Astrocyte (in vitro differentiated cells and primary cell): Measurements from ENCODE around the gene EYS. TPM values are rescaled to one million over a fixed set of nuclear protein-coding genes. Genes with fewer than 3 reads are reported as not detected.

Experiments
- DNase-seq: peaks from one replicate; pipeline ENCODE4 v3.0.0-alpha.2; 2010; ENCODE audit warnings: low read depth
- FAIRE-seq: peaks from 2 replicates; lab custom pipeline; 2011; peaks lifted over from hg19 to GRCh38; lab: Jason Lieb, UNC
- H2AFZ ChIP-seq: 2 replicates; pipeline ENCODE4 v1.6.0; 2012; ENCODE audit warnings: low read depth, low read length, inconsistent platforms
- H3K27ac ChIP-seq: 2 replicates; pipeline ENCODE4 v1.5.1; 2011; ENCODE audit warnings: low read depth, low read length, inconsistent platforms
- H3K27me3 ChIP-seq: 2 replicates; pipeline ENCODE4 v1.6.0; 2011; ENCODE audit warnings: low read length, inconsistent platforms; ENCODE audit not compliant: insufficient read depth
- H3K36me3 ChIP-seq: 2 replicates; pipeline ENCODE4 v1.5.1; 2011; ENCODE audit warnings: low read length, inconsistent platforms; ENCODE audit not compliant: insufficient read depth
- H3K4me1 ChIP-seq: 2 replicates; pipeline ENCODE4 v1.5.1; 2011; ENCODE audit warnings: low read length, inconsistent platforms; ENCODE audit not compliant: insufficient read depth
- H3K4me2 ChIP-seq: 2 replicates; pipeline ENCODE4 v1.6.0; 2012; ENCODE audit warnings: low read length, inconsistent platforms
- H3K4me3 ChIP-seq: 2 replicates; pipeline ENCODE4 v1.5.1; 2011; ENCODE audit warnings: low read depth, mild to moderate bottlenecking, low read length, inconsistent platforms; ENCODE audit not compliant: insufficient read depth
- H3K79me2 ChIP-seq: 2 replicates; pipeline ENCODE4 v1.6.0; 2012; ENCODE audit warnings: mild to moderate bottlenecking, low read length, inconsistent platforms; ENCODE audit not compliant: insufficient read depth
- H3K9ac ChIP-seq: 2 replicates; pipeline ENCODE4 v1.6.0; 2012; ENCODE audit warnings: mild to moderate bottlenecking, low read length, inconsistent platforms
- H3K9me3 ChIP-seq: 2 replicates; pipeline ENCODE4 v1.5.1; 2012; ENCODE audit warnings: low read depth, mild to moderate bottlenecking, low read length, inconsistent platforms; ENCODE audit not compliant: insufficient read depth
- H4K20me1 ChIP-seq: 2 replicates; pipeline ENCODE4 v1.6.0; 2012; ENCODE audit warnings: low read length, inconsistent platforms; ENCODE audit not compliant: insufficient read depth
- H3K27ac Mint-ChIP-seq: one replicate; pipeline ENCODE4 v1.8.0; 2021; ENCODE audit warnings: mild to moderate bottlenecking, mixed read lengths; ENCODE audit not compliant: unreplicated experiment
- H3K27me3 Mint-ChIP-seq: one replicate; pipeline ENCODE4 v1.8.0; 2021; ENCODE audit warnings: low read depth, mixed read lengths; ENCODE audit not compliant: unreplicated experiment
- H3K36me3 Mint-ChIP-seq: one replicate; pipeline ENCODE4 v1.8.0; 2021; ENCODE audit warnings: low read depth, mixed read lengths; ENCODE audit not compliant: unreplicated experiment
- H3K4me1 Mint-ChIP-seq: one replicate; pipeline ENCODE4 v1.8.0; 2021; ENCODE audit warnings: low read depth, mixed read lengths; ENCODE audit not compliant: unreplicated experiment
- H3K4me3 Mint-ChIP-seq: one replicate; pipeline ENCODE4 v1.8.0; 2021; ENCODE audit warnings: mild to moderate bottlenecking, moderate library complexity, mixed read lengths; ENCODE audit not compliant: unreplicated experiment
- H3K9me3 Mint-ChIP-seq: one replicate; pipeline ENCODE4 v1.8.0; 2021; ENCODE audit warnings: mild to moderate bottlenecking, mixed read lengths; ENCODE audit not compliant: unreplicated experiment
- EZH2 ChIP-seq: IDR thresholded peaks from 2 replicates; pipeline ENCODE4 v1.6.1; 2012; ENCODE audit warnings: mild to moderate bottlenecking, low read length, inconsistent platforms; ENCODE audit not compliant: insufficient read depth
- total RNA-seq: library from RNA; stranded (reverse); gene quantifications from 2 replicates; pipeline ENCODE4 v1.2.1, GENCODE V29; 2021
- TF ChIP-seq, protein P1 (sequence below): IDR thresholded peaks from 2 replicates; pipeline ENCODE4 v1.5.1; 2011; ENCODE audit warnings: low read depth, mild to moderate bottlenecking, inconsistent platforms, low read length, moderate library complexity; ENCODE audit not compliant: insufficient read depth

Gene EYS
- total RNA-seq, 1 donor from 2014 or later = 0.16 TPM

DNA sequence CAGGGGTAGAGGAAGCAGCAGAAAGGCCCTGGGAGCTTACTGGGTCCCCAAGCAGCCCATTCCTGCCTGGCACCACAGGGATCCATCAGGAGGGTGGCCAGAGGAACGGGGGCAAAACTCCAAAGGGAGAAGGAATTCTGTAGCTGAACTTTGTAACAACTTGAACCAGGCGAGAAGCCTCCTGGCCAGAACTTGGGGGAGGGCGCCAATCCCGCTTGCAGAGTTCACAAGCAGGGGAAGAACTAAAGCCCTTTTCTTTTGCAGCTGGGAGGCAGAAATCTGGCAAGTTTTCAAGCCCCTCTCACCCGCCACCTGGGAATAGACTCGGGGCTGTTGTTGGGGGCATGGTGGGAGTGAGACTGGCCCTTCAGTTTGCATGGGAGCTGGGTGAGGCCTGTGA, 1882.3 kb downstream of the EYS start:
- DNase-seq (no peak), FAIRE-seq (no peak)
- H3K9ac ChIP-seq = no peak overlapping the region
- Mint-ChIP-seq H3K9me3 (peaks cover 2% of the 10 kb centered on the region), H3K4me3 (no peak overlapping the region), H3K27me3 (no peaks in the 10 kb centered on the region), H3K4me1 (peaks cover 3% of the 10 kb centered on the region), H3K27ac (no peak overlapping the region), H3K36me3 (no peaks in the 10 kb centered on the region)
- H2AFZ ChIP-seq = no peak overlapping the region
- TF ChIP-seq, protein P1, sequence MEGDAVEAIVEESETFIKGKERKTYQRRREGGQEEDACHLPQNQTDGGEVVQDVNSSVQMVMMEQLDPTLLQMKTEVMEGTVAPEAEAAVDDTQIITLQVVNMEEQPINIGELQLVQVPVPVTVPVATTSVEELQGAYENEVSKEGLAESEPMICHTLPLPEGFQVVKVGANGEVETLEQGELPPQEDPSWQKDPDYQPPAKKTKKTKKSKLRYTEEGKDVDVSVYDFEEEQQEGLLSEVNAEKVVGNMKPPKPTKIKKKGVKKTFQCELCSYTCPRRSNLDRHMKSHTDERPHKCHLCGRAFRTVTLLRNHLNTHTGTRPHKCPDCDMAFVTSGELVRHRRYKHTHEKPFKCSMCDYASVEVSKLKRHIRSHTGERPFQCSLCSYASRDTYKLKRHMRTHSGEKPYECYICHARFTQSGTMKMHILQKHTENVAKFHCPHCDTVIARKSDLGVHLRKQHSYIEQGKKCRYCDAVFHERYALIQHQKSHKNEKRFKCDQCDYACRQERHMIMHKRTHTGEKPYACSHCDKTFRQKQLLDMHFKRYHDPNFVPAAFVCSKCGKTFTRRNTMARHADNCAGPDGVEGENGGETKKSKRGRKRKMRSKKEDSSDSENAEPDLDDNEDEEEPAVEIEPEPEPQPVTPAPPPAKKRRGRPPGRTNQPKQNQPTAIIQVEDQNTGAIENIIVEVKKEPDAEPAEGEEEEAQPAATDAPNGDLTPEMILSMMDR = no peak
- TF ChIP-seq EZH2 = no peak
- H3K4me2 ChIP-seq = no peak overlapping the region
- no peaks in the 10 kb centered on the region for H3K27me3 ChIP-seq
- no peak overlapping the region for H3K27ac ChIP-seq
- no peaks in the 10 kb centered on the region for H3K79me2 ChIP-seq
- H3K36me3 ChIP-seq = no peaks in the 10 kb centered on the region
- no peak overlapping the region for H3K4me3 ChIP-seq
- H4K20me1 ChIP-seq = no peaks in the 10 kb centered on the region
- H3K4me1 ChIP-seq = no peaks in the 10 kb centered on the region
- H3K9me3 ChIP-seq = no peaks in the 10 kb centered on the region

DNA sequence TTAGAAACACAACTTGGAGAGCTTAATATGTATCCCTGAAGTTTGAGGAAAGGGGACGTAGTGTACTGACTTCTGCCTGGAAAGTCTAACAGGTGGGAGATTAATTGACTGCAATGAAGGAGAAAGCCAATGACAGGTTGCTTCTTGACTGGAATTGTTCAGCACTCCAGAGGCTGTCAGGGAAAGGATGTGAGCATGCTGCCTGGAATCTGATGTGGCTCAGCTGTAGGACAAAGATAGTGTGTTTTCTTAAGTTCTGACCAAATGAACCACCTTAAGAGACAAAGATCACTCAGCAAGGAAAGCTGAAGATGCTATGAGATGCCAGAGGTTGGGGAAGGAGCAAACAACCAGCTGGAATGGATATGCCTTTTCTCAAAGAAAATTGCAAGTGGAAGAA, 1885.6 kb downstream of the EYS start:
- DNase-seq (no peak), FAIRE-seq (no peak)
- Mint-ChIP-seq H3K36me3 (no peaks in the 10 kb centered on the region), H3K9me3 (no peaks in the 10 kb centered on the region), H3K4me3 (no peak overlapping the region), H3K4me1 (peaks cover 3% of the 10 kb centered on the region), H3K27me3 (no peaks in the 10 kb centered on the region), H3K27ac (no peak overlapping the region)
- no peaks in the 10 kb centered on the region for H4K20me1 ChIP-seq
- no peaks in the 10 kb centered on the region for H3K4me1 ChIP-seq
- H3K9me3 ChIP-seq = no peaks in the 10 kb centered on the region
- no peaks in the 10 kb centered on the region for H3K36me3 ChIP-seq
- H2AFZ ChIP-seq = no peak overlapping the region
- H3K4me3 ChIP-seq = no peak overlapping the region
- TF ChIP-seq, protein P1 = no peak
- TF ChIP-seq EZH2 = no peak
- H3K27ac ChIP-seq = no peak overlapping the region
- no peaks in the 10 kb centered on the region for H3K79me2 ChIP-seq
- H3K27me3 ChIP-seq = no peaks in the 10 kb centered on the region
- H3K9ac ChIP-seq = no peak overlapping the region
- H3K4me2 ChIP-seq = no peak overlapping the region

DNA sequence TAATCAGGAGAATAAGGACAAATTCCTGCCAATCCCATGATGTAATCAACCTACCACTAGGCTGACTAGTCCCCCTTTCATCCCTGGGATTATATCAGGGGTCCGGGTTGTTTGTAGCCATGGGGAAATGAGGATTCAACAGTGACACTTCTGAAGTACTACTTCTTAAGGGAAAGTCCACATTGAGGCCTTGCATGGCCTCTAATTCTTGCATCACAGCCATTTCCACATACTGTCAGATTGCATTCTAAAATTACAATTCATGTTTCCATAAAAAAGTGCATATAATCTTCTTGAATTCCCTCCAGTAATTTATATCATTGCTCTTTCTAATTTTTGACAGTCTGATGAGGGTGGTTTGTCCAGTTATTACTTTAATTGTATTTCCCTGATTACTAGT, 1887.2 kb downstream of the EYS start:
- FAIRE-seq (no peak), DNase-seq (no peak)
- Histone ChIP-seq H3K4me1 (no peaks in the 10 kb centered on the region), H4K20me1 (no peaks in the 10 kb centered on the region), H3K9me3 (no peaks in the 10 kb centered on the region), H2AFZ (no peak overlapping the region), H3K4me3 (no peak overlapping the region), H3K79me2 (no peaks in the 10 kb centered on the region), H3K27me3 (no peaks in the 10 kb centered on the region), H3K36me3 (no peaks in the 10 kb centered on the region), H3K27ac (no peak overlapping the region), H3K9ac (no peak overlapping the region), H3K4me2 (no peak overlapping the region)
- H3K9me3 Mint-ChIP-seq = no peaks in the 10 kb centered on the region
- H3K27ac Mint-ChIP-seq = no peak overlapping the region
- H3K4me1 Mint-ChIP-seq = peaks cover 3% of the 10 kb centered on the region
- no peaks in the 10 kb centered on the region for H3K36me3 Mint-ChIP-seq
- H3K27me3 Mint-ChIP-seq = no peaks in the 10 kb centered on the region
- H3K4me3 Mint-ChIP-seq = no peak overlapping the region
- TF ChIP-seq, protein P1 = no peak
- TF ChIP-seq EZH2 = no peak
